ENCODE data around the gene RNF26.

The RNF26 gene

DNA sequence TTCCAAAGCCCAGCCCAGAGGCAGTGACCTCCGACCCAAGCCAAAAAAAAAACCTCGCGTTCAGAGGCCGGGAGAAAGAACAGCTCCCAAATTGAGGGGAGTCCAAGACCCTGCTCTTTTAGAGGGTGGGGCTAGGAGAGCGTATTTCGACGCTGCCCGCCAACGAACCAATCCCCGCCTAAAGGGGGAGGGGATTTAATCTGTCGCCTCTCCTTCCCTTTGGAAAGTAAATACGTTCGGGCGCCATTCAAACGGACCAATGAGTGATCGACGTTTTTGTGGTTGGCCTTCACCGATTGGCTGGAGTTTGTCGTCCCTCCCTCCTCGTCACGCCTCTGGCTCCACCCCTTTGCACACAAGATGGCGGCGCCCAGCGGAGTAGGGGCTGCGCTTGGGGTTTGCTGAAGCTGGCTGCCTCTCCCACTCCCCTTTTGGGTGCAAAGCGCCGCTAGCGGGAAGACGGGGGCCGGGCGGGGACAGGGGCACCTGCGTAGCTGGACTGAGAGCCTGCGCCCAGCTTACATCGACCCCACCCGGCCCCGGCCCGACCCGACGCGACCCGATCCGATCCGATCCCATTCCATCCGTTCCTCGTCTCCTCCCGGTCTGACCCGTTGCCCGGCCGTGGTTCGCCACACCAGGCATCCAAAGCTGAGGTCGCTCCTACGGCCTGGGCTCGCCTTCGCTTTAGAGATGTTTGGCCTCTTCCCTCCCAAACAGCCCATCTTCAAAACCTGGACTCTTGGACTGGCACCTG lies at the start of gene RNF26:
TSS of gene RNF26 (plus strand) at position 354 of the 757 bp plus-strand sequence. CDS start 596 bp downstream, outside the sequence.
- peak; percentile 87 for DNase-seq (ENCODE audit: low spot score)

DNA sequence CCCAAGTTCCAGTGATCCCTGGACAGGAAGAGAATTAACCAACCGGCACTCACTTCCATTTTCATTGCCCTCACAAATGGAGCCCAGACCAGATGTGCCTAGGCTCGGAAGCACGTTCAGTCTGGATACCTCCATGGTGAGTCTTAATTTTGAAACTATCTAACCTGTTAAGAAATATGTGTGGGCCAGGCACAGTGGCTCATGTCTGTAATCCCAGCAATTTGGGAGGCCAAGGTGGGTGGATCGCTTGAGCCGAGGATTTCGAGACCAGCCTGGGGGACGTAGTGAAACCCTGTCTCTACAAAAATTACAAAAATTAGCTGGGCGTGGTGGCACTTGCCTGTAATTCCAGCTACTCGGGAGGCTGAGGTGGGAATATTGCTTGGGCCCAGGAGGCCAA lies 48.9 kb upstream of the RNF26 start:
- no peak for DNase-seq (ENCODE audit: low spot score)

GRCh38 chr11:119288219-119288618 lies 46.1 kb upstream of the RNF26 start:
- no peak for DNase-seq (ENCODE audit: low spot score)

DNA sequence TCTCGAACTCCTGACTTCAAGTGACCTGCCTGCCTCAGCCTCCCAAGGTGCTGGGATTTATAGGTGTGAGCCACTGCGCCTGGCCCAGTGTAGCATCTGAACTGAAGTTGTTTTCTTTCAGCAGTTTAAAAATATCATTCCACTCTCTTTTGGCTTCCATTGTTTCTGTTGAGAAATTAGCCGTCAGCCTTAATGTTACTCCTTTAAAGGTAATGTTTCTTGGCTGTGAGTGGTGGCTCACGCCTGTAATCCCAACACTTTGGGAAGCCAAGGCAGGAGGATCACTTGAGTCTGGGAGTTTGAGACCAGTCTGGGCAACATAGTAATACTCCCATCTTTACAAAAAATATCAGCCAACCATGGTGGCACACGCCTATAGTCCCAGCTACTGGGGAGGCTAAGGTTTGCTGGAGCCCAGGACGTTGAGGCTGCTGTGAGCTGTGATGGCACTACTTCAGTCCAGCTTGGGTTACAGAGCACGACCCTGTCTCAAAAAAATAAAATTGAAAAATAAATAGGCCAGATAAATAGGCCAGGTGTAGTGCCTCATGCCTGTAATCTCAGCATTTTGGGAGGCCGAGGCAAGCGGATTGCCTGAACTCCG lies 43.3 kb upstream of the RNF26 start:
- no peak for DNase-seq (ENCODE audit: low spot score)

GRCh38 chr11:119293461-119293860 lies 40.9 kb upstream of the RNF26 start:
- DNase-seq (ENCODE audit: low spot score) = no peak

DNA sequence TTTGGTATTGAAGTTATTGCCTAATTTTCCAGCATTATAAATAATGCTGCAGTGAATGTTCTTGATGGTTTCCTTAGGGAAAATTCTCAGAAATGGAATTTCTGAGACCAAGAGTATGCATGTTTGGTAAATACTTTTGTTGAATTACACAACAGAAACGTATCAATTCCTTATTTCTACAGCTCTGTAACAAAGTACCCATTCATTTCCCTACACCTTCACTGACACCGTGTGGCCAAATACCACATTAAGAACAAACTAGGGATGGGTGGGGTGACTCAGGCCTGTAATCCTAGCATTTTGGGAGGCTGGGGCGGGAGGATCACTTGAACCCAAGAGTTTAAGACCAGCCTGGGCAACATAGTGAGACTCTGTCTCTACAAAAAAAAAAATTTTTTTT lies 39.1 kb upstream of the RNF26 start:
- DNase-seq (ENCODE audit: low spot score) = no peak

GRCh38 chr11:119297938-119298337 lies 36.4 kb upstream of the RNF26 start:
- no peak for DNase-seq (ENCODE audit: low spot score)

GRCh38 chr11:119298726-119299125 lies 35.6 kb upstream of the RNF26 start:
- no peak for DNase-seq (ENCODE audit: low spot score)

DNA sequence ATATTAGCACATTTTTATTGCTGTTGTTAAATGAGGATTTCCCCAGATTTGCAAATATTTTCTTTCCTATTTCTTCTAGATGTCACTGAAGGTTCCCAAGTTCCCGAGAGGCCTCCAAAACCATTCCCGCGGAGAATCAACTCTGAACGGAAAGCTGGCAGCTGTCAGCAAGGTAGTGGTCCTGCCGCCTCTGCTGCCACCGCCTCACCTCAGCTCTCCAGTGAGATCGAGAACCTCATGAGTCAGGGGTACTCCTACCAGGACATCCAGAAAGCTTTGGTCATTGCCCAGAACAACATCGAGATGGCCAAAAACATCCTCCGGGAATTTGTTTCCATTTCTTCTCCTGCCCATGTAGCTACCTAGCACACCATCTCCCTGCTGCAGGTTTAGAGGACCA lies 34.9 kb upstream of the RNF26 start:
- DNase-seq (ENCODE audit: low spot score) = no peak

- DNase-seq (ENCODE audit: low spot score) = no peak
Observed at GRCh38 chr11:119300198-119300964, 33.9 kb upstream of the RNF26 start.

GRCh38 chr11:119303227-119303718 lies 31.1 kb upstream of the RNF26 start:
- DNase-seq (ENCODE audit: low spot score) = no peak

- no peak for DNase-seq (ENCODE audit: low spot score)
Observed at GRCh38 chr11:119305556-119306372, 28.6 kb upstream of the RNF26 start.

DNA sequence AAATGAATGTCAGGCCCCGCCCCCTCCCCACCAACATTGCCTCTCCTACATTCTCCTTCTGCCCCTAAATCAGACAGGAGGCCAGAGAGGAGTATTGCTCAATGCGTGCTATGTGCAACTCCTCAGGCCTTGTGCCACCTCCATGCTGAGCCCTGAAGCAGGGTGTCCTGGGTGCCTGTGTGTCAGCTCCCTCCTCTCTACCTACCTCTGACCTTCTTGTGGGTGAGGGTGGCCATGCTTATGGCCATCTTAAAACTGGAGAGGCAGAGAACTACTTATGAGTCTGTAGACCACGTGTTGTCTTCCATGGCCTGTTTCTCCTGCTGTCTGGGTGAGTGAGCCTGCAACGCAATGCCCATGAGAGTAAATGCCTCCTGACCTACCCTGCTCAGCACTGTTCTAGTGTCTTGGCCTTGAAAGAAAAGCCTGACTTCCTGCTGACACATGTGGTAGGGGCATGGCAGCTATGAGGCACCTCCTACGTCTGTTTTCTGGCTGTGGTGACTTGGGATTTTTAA lies 27.9 kb upstream of the RNF26 start:
- DNase-seq (ENCODE audit: low spot score) = no peak

GRCh38 chr11:119307219-119307618 lies 27.1 kb upstream of the RNF26 start:
- no peak for DNase-seq (ENCODE audit: low spot score)

GRCh38 chr11:119307974-119308373 lies 26.4 kb upstream of the RNF26 start:
- DNase-seq (ENCODE audit: low spot score) = no peak

DNA sequence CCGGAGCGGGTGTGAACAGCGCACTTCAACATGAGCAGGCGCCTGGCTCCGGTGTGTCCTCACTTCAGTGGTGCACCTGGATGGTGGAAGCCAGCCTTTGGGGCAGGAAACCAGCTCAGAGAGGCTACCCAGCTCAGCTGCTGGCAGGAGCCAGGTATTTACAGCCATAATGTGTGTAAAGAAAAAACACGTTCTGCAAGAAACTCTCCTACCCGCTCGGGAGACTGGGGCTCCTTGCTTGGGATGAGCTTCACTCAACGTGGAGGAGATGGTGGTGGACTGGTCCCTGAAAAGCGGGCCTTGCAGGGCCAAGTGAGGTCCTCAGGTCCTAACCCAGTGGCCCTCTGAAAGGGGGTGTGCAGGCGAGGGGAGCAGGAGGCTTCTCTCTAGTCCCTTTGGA lies 24.9 kb upstream of the RNF26 start:
- DNase-seq (ENCODE audit: low spot score) = no peak

- DNase-seq (ENCODE audit: low spot score) = no peak
Observed at GRCh38 chr11:119309953-119310681, 24.2 kb upstream of the RNF26 start.

GRCh38 chr11:119310682-119311052 lies 23.7 kb upstream of the RNF26 start:
- no peak for DNase-seq (ENCODE audit: low spot score)

DNA sequence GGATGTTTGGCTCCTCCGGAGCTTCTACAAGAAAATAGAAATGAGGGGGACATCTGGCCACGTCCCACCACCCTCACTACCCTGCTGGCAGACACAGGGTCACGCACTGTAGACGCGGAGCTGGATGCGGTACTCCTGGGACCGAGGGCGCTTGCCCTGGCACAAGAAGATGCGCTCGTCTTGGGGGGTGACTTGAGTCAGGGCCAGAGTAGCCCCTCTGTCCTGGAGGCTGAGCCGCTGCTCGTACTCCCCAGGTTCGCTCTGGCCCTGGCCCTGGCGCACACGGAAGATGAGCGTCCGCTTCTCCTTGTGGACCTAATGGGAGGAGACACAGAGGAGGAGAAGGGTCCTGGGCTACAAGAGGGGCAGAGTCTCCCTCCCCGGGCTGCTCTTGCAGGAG lies 19.6 kb upstream of the RNF26 start:
- DNase-seq (ENCODE audit: low spot score) = no peak

- peak; percentile 50 for DNase-seq (ENCODE audit: low spot score)
Observed at GRCh38 chr11:119315131-119316015, 19.0 kb upstream of the RNF26 start.
